Panc1 (cell line): ENCODE data around the gene RNF38. TPM values are rescaled to one million over a fixed set of nuclear protein-coding genes. Genes with fewer than 3 reads are reported as not detected.

Experiments used
- ATAC-seq: fragments of 200-7000 bp; cut with Tn5 transposase; 2 replicates; pipeline ENCODE4 v1.9.1; 2020; ENCODE audit warnings: mild to moderate bottlenecking, moderate library complexity
- BruUV-seq: library from RNA; stranded (reverse); fragments of 400-500 nt; replicated peaks from 2 replicates; lab custom pipeline; 2021; lab: Mats Ljungman, UMichigan
- CTCF ChIA-PET: fragments of 300-600 bp; sonication (Branson Sonifier 250); formaldehyde crosslinking; loops from one replicate; lab custom pipeline; 2022; ENCODE audit warnings: antibody characterized with exemption; lab: Charles Lee
- POLR2A ChIA-PET: fragments of 300-600 bp; sonication (Branson Sonifier 250); formaldehyde crosslinking; loops from one replicate; lab custom pipeline; 2022; ENCODE audit warnings: antibody characterized with exemption; lab: Charles Lee
- DNase-seq: peaks from one replicate; pipeline ENCODE4 v3.0.0-alpha.2; 2010; ENCODE audit warnings: low read depth, low spot score
- H3K27ac ChIP-seq: 2 replicates; pipeline ENCODE4 v1.5.1; 2011; ENCODE audit warnings: mild to moderate bottlenecking, low read length, inconsistent platforms
- H3K27me3 ChIP-seq: fragments of 200-500 bp; sonication (Bioruptor generic); 2 replicates; pipeline ENCODE4 v1.6.0; 2014; ENCODE audit warnings: low read length, inconsistent platforms; ENCODE audit not compliant: control insufficient read depth, insufficient read depth
- H3K36me3 ChIP-seq: fragments of 200-500 bp; sonication (Bioruptor generic); 2 replicates; pipeline ENCODE4 v1.5.1; 2014; ENCODE audit warnings: inconsistent platforms, mild to moderate bottlenecking, low read length, moderate library complexity; ENCODE audit not compliant: control insufficient read depth, insufficient read depth
- H3K4me1 ChIP-seq: 2 replicates; pipeline ENCODE4 v1.5.1; 2011; ENCODE audit warnings: inconsistent platforms, mild to moderate bottlenecking, low read length, moderate library complexity; ENCODE audit not compliant: control insufficient read depth, insufficient read depth
- H3K4me3 ChIP-seq, 2 experiments: 2 replicates each; pipeline ENCODE4 v1.5.1; 2011 to 2012; ENCODE audit warnings: low read depth in 2 of 2, low read length in 2 of 2, mild to moderate bottlenecking in 2 of 2, inconsistent platforms in 1 of 2, moderate library complexity in 1 of 2
- H3K9me3 ChIP-seq: fragments of 200-500 bp; sonication (Bioruptor generic); 2 replicates; pipeline ENCODE4 v1.5.1; 2014; ENCODE audit warnings: low read depth, mild to moderate bottlenecking, inconsistent platforms, low read length, moderate library complexity; ENCODE audit not compliant: control insufficient read depth, insufficient read depth
- POLR2AphosphoS5 ChIP-seq: IDR thresholded peaks from 2 replicates; pipeline ENCODE4 v1.6.1; 2012; ENCODE audit warnings: mild to moderate bottlenecking, low read depth, low read length, moderate library complexity
- SIN3A ChIP-seq: IDR thresholded peaks from 2 replicates; pipeline ENCODE4 v1.6.1; 2012; ENCODE audit warnings: low read depth, mild to moderate bottlenecking, low read length, moderate library complexity, borderline replicate concordance; ENCODE audit not compliant: insufficient read depth
- TCF7L2 ChIP-seq: IDR thresholded peaks from 2 replicates; pipeline ENCODE4 v1.6.1; 2011; ENCODE audit warnings: mild to moderate bottlenecking, low read depth, low read length, inconsistent platforms
- in situ Hi-C: cut with HindIII; loops from 2 replicates; pipeline ENCODE4 v1.10.0; 2016; ENCODE audit warnings: low sequenced_read_pairs, low pct_unique_long_range_greater_than_20kb
- intact Hi-C: fragments of 100-400 bp; cut with micrococcal nuclease; formaldehyde crosslinking; loops from one replicate; pipeline ENCODE4 v1.10.0; 2022; ENCODE audit not compliant: unreplicated experiment
- total RNA-seq: library from RNA; stranded (reverse); gene quantifications from one replicate; pipeline ENCODE4 v1.2.1, GENCODE V29; 2021; ENCODE audit not compliant: unreplicated experiment
- TF ChIP-seq, protein P1 (sequence below): fragments of 450-650 bp; IDR thresholded peaks from 2 replicates; pipeline ENCODE4 v1.5.1; 2017; ENCODE audit warnings: mild to moderate bottlenecking
- TF ChIP-seq, protein P2 (sequence below), 2 experiments: IDR thresholded peaks; 2 replicates each; pipeline ENCODE4 v1.6.1; 2011 to 2012; ENCODE audit warnings: low read depth in 2 of 2, control low read depth in 1 of 2, low read length in 1 of 2, mild to moderate bottlenecking in 1 of 2, moderate library complexity in 1 of 2; ENCODE audit not compliant: insufficient read depth in 1 of 2

The RNF38 gene
- total RNA-seq, 1 experiment from 2014 or later, result 78.0 TPM

DNA sequence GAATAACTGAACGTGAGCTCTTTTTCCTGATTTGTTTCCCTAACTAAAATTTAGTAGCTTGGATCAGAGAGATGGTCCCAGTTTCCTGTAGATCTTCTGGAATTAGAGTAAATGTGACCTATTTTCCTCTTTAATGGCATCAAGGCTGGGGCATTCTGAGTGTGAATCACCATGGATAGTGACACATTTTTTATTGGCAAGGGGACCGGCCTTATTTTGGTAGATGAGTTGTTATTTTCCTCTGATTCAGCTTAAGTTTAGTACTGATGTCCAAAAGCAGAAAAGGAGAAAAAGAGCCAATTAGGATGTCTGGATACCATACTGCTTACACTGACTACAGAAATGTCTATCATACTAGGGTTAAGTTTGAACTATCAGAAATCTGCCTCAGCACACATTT, 68.1 kb downstream of the RNF38 start:
- Histone ChIP-seq H3K4me3 (no peak overlapping the region), H3K4me1 (peaks cover 13% of the 10 kb centered on the region), H3K9me3 (no peaks in the 10 kb centered on the region), H3K27ac (peak overlapping the region; percentile 7; the same call in 1 of the 2 replicates), H3K36me3 (peaks cover 3% of the 10 kb centered on the region; the same call in 1 of the 2 replicates), H3K27me3 (no peaks in the 10 kb centered on the region)
- BruUV-seq, result no TSS peak
- ChIA-PET POLR2A (no interaction called here), CTCF (no interaction called here)
- in situ Hi-C loops (no loop called here), intact Hi-C loops (no loop called here)
- DNase-seq, result no peak
- TF ChIP-seq SIN3A, result no peak
- no peak for ATAC-seq

DNA sequence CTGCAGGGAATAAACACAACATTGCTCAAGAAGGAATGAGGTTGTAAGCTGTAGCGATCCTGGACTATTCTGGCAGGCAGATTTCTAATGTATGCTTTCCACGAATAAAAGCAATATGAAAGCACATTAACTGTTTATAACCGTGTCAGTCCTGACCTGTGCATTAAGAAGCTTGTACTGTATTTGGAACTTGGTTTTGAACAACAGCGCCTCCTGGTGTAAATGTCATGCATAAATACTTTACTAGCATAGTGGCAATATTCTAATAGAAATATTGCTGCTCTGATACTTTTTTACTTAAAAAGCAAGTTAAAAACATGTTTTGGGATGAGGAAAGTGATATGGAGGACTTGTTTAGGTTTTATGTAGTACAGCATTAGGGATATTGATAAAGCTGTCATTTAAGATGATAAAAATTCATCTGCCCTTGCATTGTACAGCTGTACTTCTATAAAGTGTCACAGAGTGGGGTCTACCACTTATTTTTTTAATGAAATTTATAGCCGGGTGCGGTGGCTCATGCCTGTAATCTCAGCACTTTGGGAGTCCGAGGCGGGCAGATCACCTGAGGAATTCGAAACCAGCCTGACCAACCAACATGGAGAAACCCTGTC, 71.2 kb downstream of the RNF38 start:
- intact Hi-C loops (loop anchor here (1.0 to 10.0 kb wide), 2 partner anchors 81 to 224 kb away; no protein-coding TSS in a partner anchor), in situ Hi-C loops (no loop called here)
- POLR2A ChIA-PET, result interaction anchor here (0.5 to 0.8 kb wide), 4 partner anchors 37 to 352 kb away, joined by 3 to 13 read pairs (median 3); no protein-coding TSS in a partner anchor
- ATAC-seq, result peak; percentile 83
- Histone ChIP-seq H3K4me1 (peaks cover 13% of the 10 kb centered on the region), H3K9me3 (no peaks in the 10 kb centered on the region), H3K27me3 (no peaks in the 10 kb centered on the region), H3K36me3 (no peaks in the 10 kb centered on the region), H3K27ac (peak overlapping the region; percentile 71), H3K4me3 (no peak overlapping the region)
- DNase-seq, result peak; percentile 73
- CTCF ChIA-PET, result interaction anchor here (0.5 to 2.5 kb wide), 14 partner anchors 9 to 400 kb away, joined by 3 to 50 read pairs (median 6); partner anchors contain the start of gene GNE
- TF ChIP-seq SIN3A, result no peak
- TF ChIP-seq POLR2AphosphoS5, result peak; percentile 66; the same call in 1 of the 2 replicates
- no TSS peak for BruUV-seq

DNA sequence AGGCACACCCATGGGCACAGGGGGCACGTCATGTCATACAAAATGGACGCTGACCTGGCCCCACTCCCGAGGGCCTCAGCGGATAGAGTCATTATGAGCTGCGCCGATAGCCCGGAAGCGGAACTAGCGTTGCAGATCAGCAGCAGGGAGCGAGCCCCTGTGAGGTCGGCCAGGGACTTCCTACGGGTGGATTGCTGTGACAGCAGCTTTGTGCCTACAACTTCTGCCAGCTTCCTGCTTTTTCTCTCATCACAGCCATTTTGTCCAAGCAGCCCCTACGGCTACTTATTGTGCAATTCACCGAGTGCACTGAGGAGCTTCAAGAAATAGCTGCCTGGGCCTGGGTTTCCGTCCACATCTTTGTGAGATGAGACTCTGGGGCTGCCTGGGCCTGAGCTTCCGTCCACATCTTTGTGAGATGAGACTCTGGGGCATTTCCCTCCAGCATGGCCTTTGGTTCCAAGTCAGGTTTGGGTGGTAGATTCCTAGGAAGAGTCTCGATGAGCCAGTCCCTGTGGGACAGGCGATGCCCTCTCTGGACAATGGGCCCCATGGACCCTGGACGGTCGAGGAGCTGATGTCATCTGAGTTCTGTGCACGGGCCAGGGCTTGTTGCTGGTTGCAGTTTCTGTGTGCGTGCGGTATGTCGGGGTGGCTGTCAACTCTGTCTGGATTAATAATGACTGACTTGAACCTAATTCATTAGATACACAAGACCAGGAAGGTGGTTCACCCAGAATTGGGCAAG, 74.8 kb downstream of the RNF38 start:
- POLR2A ChIA-PET, result interaction anchor here (1.0 kb wide), 1 partner anchor 35 kb away, joined by 3 read pairs; no protein-coding TSS in a partner anchor

More for the DNA sequence above, 74.8 kb downstream of the RNF38 start:
- TF ChIP-seq TCF7L2, result no peak
- TF ChIP-seq SIN3A, result no peak
- TF ChIP-seq, protein P1, sequence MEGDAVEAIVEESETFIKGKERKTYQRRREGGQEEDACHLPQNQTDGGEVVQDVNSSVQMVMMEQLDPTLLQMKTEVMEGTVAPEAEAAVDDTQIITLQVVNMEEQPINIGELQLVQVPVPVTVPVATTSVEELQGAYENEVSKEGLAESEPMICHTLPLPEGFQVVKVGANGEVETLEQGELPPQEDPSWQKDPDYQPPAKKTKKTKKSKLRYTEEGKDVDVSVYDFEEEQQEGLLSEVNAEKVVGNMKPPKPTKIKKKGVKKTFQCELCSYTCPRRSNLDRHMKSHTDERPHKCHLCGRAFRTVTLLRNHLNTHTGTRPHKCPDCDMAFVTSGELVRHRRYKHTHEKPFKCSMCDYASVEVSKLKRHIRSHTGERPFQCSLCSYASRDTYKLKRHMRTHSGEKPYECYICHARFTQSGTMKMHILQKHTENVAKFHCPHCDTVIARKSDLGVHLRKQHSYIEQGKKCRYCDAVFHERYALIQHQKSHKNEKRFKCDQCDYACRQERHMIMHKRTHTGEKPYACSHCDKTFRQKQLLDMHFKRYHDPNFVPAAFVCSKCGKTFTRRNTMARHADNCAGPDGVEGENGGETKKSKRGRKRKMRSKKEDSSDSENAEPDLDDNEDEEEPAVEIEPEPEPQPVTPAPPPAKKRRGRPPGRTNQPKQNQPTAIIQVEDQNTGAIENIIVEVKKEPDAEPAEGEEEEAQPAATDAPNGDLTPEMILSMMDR, result no peak
- TF ChIP-seq, protein P2, sequence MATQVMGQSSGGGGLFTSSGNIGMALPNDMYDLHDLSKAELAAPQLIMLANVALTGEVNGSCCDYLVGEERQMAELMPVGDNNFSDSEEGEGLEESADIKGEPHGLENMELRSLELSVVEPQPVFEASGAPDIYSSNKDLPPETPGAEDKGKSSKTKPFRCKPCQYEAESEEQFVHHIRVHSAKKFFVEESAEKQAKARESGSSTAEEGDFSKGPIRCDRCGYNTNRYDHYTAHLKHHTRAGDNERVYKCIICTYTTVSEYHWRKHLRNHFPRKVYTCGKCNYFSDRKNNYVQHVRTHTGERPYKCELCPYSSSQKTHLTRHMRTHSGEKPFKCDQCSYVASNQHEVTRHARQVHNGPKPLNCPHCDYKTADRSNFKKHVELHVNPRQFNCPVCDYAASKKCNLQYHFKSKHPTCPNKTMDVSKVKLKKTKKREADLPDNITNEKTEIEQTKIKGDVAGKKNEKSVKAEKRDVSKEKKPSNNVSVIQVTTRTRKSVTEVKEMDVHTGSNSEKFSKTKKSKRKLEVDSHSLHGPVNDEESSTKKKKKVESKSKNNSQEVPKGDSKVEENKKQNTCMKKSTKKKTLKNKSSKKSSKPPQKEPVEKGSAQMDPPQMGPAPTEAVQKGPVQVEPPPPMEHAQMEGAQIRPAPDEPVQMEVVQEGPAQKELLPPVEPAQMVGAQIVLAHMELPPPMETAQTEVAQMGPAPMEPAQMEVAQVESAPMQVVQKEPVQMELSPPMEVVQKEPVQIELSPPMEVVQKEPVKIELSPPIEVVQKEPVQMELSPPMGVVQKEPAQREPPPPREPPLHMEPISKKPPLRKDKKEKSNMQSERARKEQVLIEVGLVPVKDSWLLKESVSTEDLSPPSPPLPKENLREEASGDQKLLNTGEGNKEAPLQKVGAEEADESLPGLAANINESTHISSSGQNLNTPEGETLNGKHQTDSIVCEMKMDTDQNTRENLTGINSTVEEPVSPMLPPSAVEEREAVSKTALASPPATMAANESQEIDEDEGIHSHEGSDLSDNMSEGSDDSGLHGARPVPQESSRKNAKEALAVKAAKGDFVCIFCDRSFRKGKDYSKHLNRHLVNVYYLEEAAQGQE (IDR thresholded peaks at IDR 0.05; ENCODE audit: insufficient read depth in 1 of 2, low read depth in 2 of 2, low read length in 1 of 2), result no peak
- TF ChIP-seq POLR2AphosphoS5, result no peak
- H3K27me3 ChIP-seq, result no peaks in the 10 kb centered on the region
- H3K4me1 ChIP-seq, result peaks cover 13% of the 10 kb centered on the region
- CTCF ChIA-PET, result no interaction called here
- no peak overlapping the region for H3K4me3 ChIP-seq
- no peak for ATAC-seq
- intact Hi-C loops (loop anchor here (10.0 kb wide), 1 partner anchor 220 kb away; no protein-coding TSS in a partner anchor), in situ Hi-C loops (no loop called here)
- no peaks in the 10 kb centered on the region for H3K36me3 ChIP-seq
- no TSS peak for BruUV-seq
- H3K27ac ChIP-seq, result peak overlapping the region; percentile 63
- DNase-seq, result no peak
- no peaks in the 10 kb centered on the region for H3K9me3 ChIP-seq
